Natural killer cell (primary cell): ENCODE results near the gene CDK12. TPM values are rescaled to one million over a fixed set of nuclear protein-coding genes. Genes with fewer than 3 reads are reported as not detected.

ENCODE experiments used
- ATAC-seq, 3 donors: fragments of 150-1000 bp in 2 of 3; fragments of 200-7000 bp in 1 of 3; cut with Tn5 transposase; 1 replicate in 1 of 3; 2 replicates in 2 of 3; pipeline ENCODE4 v1.10.0; 2021; ENCODE audit warnings: mild to moderate bottlenecking in 2 of 3, moderate library complexity in 2 of 3
- DNase-seq, 2 donors: peaks; one replicate each; pipeline versions ENCODE4 v3.0.0 to v3.0.0-alpha.2; 2013 to 2021; ENCODE audit warnings: mixed read lengths in 1 of 2
- H3K27ac ChIP-seq: one replicate; pipeline ENCODE4 v1.5.1; 2013; ENCODE audit warnings: mild to moderate bottlenecking, low read length
- H3K27me3 ChIP-seq: one replicate; pipeline ENCODE4 v1.6.1; 2013; ENCODE audit warnings: low read length; ENCODE audit not compliant: control insufficient read depth, insufficient read depth
- H3K36me3 ChIP-seq: one replicate; pipeline ENCODE4 v1.6.1; 2013; ENCODE audit warnings: low read length; ENCODE audit not compliant: control insufficient read depth, insufficient read depth
- H3K4me1 ChIP-seq: one replicate; pipeline ENCODE4 v1.6.1; 2013; ENCODE audit warnings: low read length; ENCODE audit not compliant: control insufficient read depth, insufficient read depth
- H3K4me3 ChIP-seq: one replicate; pipeline ENCODE4 v1.5.1; 2013; ENCODE audit warnings: low read length
- H3K9me3 ChIP-seq: one replicate; pipeline ENCODE4 v1.6.1; 2013; ENCODE audit warnings: low read length; ENCODE audit not compliant: control insufficient read depth, insufficient read depth
- H3K27ac Mint-ChIP-seq, 2 donors: one replicate each; pipeline ENCODE4 v1.8.0; 2022; ENCODE audit warnings: mild to moderate bottlenecking in 2 of 2, mixed read lengths in 2 of 2, moderate library complexity in 1 of 2
- H3K27me3 Mint-ChIP-seq, 2 donors: one replicate each; pipeline ENCODE4 v1.8.0; 2022; ENCODE audit warnings: low read depth in 2 of 2, mixed read lengths in 2 of 2
- H3K36me3 Mint-ChIP-seq: one replicate; pipeline ENCODE4 v1.8.0; 2022; ENCODE audit warnings: mixed read lengths
- H3K4me1 Mint-ChIP-seq, 2 donors: one replicate each; pipeline ENCODE4 v1.8.0; 2022; ENCODE audit warnings: mixed read lengths in 2 of 2
- H3K4me3 Mint-ChIP-seq: one replicate; pipeline ENCODE4 v1.8.0; 2022; ENCODE audit warnings: mild to moderate bottlenecking, moderate library complexity, mixed read lengths
- H3K9me3 Mint-ChIP-seq, 2 donors: one replicate each; pipeline ENCODE4 v1.8.0; 2022; ENCODE audit warnings: mixed read lengths in 2 of 2
- WGBS: methylation state at CpG from one replicate; pipeline ENCODE4 v1.1.7; 2013; ENCODE audit warnings: missing lambda C conversion rate; ENCODE audit not compliant: insufficient coverage; 5-methylcytosine and 5-hydroxymethylcytosine counted together
- intact Hi-C: fragments of 100-400 bp; cut with micrococcal nuclease; formaldehyde crosslinking; loops from one replicate; pipeline ENCODE4 v1.14.2; 2022
- total RNA-seq, 4 donors: library from RNA; stranded (reverse); fragments of 120-200 nt in 1 of 4; gene quantifications; one replicate each; pipeline versions ENCODE4 v1.2.3 to v1.2.4, GENCODE V29; 2013 to 2022
- TF ChIP-seq, protein P1 (sequence below): fragments of 200-600 bp; IDR thresholded peaks from one replicate; pipeline ENCODE4 v1.8.0; 2022; ENCODE audit warnings: antibody characterized with exemption

Gene CDK12
- total RNA-seq, 3 donors from 2014 or later (not counting 1 experiment from before 2014, with no cell fraction given) = 119 to 129 (median 124) TPM

DNA sequence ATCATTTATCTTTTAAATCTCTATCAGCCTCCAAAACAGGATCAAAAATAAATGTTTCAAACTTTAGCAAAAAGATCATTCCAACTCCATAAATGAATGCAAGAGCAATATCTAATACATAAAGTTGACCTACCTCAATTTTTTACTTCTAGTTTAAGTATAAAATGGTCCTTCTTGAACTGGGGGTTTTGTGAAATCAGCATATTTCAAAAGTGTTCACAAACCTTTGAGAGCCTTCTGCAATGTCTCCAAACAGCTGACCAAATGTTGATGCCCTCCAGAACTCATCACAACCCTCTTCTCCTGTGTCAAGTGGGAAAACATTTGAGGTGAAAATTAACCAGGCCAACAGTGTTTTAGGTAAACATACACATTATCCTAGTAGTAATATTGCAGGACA lies 18.0 kb upstream of the CDK12 start:
- Histone ChIP-seq H3K27me3 (no peaks in the 10 kb centered on the region), H3K4me3 (no peak overlapping the region), H3K36me3 (peaks cover 45% of the 10 kb centered on the region), H3K4me1 (no peaks in the 10 kb centered on the region), H3K9me3 (no peaks in the 10 kb centered on the region), H3K27ac (no peak overlapping the region)
- no peaks in the 10 kb centered on the region for H3K9me3 Mint-ChIP-seq
- TF ChIP-seq, protein P1, sequence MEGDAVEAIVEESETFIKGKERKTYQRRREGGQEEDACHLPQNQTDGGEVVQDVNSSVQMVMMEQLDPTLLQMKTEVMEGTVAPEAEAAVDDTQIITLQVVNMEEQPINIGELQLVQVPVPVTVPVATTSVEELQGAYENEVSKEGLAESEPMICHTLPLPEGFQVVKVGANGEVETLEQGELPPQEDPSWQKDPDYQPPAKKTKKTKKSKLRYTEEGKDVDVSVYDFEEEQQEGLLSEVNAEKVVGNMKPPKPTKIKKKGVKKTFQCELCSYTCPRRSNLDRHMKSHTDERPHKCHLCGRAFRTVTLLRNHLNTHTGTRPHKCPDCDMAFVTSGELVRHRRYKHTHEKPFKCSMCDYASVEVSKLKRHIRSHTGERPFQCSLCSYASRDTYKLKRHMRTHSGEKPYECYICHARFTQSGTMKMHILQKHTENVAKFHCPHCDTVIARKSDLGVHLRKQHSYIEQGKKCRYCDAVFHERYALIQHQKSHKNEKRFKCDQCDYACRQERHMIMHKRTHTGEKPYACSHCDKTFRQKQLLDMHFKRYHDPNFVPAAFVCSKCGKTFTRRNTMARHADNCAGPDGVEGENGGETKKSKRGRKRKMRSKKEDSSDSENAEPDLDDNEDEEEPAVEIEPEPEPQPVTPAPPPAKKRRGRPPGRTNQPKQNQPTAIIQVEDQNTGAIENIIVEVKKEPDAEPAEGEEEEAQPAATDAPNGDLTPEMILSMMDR = no peak
- intact Hi-C loops = no loop called here
- H3K27me3 Mint-ChIP-seq = no peaks in the 10 kb centered on the region
- peaks cover 6 to 14% of the 10 kb centered on the region in 2 donors for H3K4me1 Mint-ChIP-seq
- DNase-seq = no peak
- H3K36me3 Mint-ChIP-seq = peaks cover 18% of the 10 kb centered on the region
- no peak overlapping the region for H3K27ac Mint-ChIP-seq
- ATAC-seq = no peak
- H3K4me3 Mint-ChIP-seq = no peak overlapping the region

DNA sequence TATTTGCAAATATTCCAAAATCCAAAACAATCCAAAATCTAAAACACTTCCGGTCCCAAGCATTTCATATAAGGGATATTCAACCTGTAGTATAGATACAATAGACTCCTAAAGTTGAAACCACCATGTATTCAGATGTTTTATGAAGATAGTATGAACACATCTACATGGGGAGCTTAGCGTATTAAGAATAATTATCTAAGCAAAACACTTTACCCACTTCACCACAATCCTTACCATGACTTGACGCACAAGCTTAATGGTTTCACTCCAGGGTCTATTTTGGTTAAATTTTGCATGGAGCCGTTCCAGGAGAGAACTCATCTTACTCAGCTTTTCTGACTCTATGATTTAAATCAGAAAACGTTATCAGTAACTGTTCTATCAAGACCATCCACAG lies 13.7 kb upstream of the CDK12 start:
- no peaks in the 10 kb centered on the region for H3K9me3 Mint-ChIP-seq
- Histone ChIP-seq H3K9me3 (no peaks in the 10 kb centered on the region), H3K27ac (no peak overlapping the region), H3K36me3 (peaks cover 19% of the 10 kb centered on the region), H3K4me3 (no peak overlapping the region), H3K4me1 (peaks cover 18% of the 10 kb centered on the region), H3K27me3 (no peaks in the 10 kb centered on the region)
- peaks cover 9% of the 10 kb centered on the region for H3K36me3 Mint-ChIP-seq
- H3K27me3 Mint-ChIP-seq = no peaks in the 10 kb centered on the region
- ATAC-seq (no peak), DNase-seq (no peak)
- 92% methylated on average over 4 of the region's 5 CpGs for WGBS
- peak overlapping the region in 1 of 2 donors; percentile 29 for H3K27ac Mint-ChIP-seq
- TF ChIP-seq, protein P1 = no peak
- no peak overlapping the region for H3K4me3 Mint-ChIP-seq
- peaks cover 17 to 28% of the 10 kb centered on the region in 2 donors for H3K4me1 Mint-ChIP-seq
- intact Hi-C loops = no loop called here

DNA sequence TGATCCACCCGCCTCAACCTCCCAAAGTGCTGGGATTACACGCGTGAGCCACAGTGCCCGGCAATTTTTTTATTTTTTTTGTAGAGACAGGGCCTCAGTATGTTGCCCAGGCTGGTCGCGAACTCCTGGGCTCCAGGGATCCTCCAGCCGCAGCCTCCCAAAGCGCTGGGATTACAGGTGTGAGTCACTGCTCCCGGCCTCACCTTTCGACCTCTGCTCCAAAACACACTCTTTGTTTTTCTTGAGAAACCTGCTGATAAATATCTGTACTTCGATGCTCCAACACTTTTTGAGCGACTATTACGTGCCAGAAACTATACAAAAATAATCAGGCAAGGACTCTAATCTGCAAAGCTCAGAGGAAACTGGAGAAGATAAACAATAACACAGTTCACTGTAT lies 11.2 kb upstream of the CDK12 start:
- Histone ChIP-seq H3K27ac (no peak overlapping the region), H3K4me3 (no peak overlapping the region), H3K27me3 (no peaks in the 10 kb centered on the region), H3K9me3 (no peaks in the 10 kb centered on the region), H3K4me1 (peaks cover 18% of the 10 kb centered on the region), H3K36me3 (peaks cover 8% of the 10 kb centered on the region)
- Mint-ChIP-seq H3K27me3 (no peaks in the 10 kb centered on the region), H3K4me1 (peaks cover 17 to 21% of the 10 kb centered on the region in 2 donors), H3K36me3 (no peaks in the 10 kb centered on the region), H3K4me3 (peak overlapping the region; percentile 94), H3K27ac (peak overlapping the region; percentile 92 to 97), H3K9me3 (no peaks in the 10 kb centered on the region)
- WGBS = 91% methylated on average over 13 of the region's 13 CpGs
- no peak for ATAC-seq
- DNase-seq = no peak
- intact Hi-C loops = no loop called here
- TF ChIP-seq, protein P1 = no peak
